Choroid plexus epithelial cell (primary cell): ENCODE measurements around the gene GSTA5.
"Not testable (repeated sequence)": the region's sequence is repeated elsewhere in the genome, so short reads cannot be mapped to it uniquely, and the experiment has no call there.

Experiments used
- DNase-seq: peaks from one replicate; pipeline ENCODE4 v3.0.0-alpha.2; 2010; ENCODE audit warnings: low read depth
- H3K4me3 ChIP-seq: 2 replicates; pipeline ENCODE4 v1.5.1; 2011; ENCODE audit warnings: low read depth, mild to moderate bottlenecking, control low read depth, low read length, moderate library complexity
- CTCF ChIP-seq: conservative IDR thresholded peaks from 2 replicates; pipeline ENCODE4 v1.5.1; 2011; ENCODE audit warnings: low read depth, mild to moderate bottlenecking, control low read depth, inconsistent platforms, low read length, moderate library complexity

GSTA5 gene

DNA sequence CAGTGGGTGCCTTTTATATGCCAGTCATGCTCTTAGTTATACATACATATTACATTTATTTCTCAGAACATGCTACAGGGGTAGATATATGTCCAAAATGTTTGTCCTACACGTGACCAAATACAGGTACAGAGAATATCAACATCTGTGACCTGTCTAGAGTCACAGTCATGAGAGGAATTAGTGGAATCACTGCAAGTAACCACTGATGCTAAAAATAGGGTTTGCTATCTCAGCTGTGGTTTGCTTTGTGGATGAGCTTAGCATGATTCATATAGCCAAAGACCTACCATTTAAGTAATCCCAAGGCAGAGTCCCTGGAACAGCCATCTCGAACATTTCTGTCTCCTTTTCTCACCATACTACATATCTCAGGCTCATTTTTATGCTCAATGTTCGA is 36.6 kb upstream of the GSTA5 start:
- TF ChIP-seq CTCF: no peak
- H3K4me3 ChIP-seq: no peak overlapping the region
- peak; percentile 95 for DNase-seq

DNA sequence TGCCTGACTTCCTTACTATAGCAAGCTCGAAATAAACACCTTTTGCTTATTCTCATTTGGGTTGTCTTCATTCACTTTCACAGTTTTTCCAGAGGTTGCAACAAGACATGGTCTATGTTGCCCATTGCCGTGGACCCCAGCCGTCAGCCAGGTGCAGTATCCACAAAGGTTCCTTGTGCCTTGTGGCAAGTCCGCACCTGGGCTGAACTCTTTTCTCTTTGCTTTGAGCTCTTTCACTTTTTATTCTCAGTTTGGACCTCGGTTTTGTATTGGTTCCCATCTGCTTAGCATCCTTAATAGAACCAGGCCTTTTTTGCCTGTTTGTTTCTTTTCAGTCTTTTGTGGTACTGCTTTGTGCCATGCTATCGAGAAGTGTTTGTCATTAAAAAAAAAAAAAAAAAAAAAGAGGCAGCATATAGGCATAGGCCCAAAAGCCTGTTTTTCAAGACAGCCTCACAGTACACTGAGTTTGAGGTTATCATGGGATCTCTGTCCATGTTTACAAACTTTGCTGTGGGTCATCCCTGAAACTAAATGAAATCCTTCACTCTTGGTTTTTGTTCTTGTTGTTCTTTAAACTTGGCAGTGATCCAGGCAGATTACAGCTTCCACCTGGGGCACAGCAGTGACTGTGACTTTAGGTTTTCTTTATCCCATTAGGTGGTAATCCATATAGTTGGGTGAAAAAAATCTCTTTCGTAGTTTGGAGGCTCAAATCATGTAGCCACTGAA is 35.6 kb upstream of the GSTA5 start:
- DNase-seq: peak; percentile 30
- TF ChIP-seq CTCF: no peak
- no peak overlapping the region for H3K4me3 ChIP-seq

- no peak for TF ChIP-seq CTCF
- no peak overlapping the region for H3K4me3 ChIP-seq
- DNase-seq: no peak
These were observed 31.4 kb upstream of the GSTA5 start for GRCh38 chr6:52872031-52872430.

GRCh38 chr6:52871621-52872020 is 31.0 kb upstream of the GSTA5 start:
- no peak for DNase-seq

DNA sequence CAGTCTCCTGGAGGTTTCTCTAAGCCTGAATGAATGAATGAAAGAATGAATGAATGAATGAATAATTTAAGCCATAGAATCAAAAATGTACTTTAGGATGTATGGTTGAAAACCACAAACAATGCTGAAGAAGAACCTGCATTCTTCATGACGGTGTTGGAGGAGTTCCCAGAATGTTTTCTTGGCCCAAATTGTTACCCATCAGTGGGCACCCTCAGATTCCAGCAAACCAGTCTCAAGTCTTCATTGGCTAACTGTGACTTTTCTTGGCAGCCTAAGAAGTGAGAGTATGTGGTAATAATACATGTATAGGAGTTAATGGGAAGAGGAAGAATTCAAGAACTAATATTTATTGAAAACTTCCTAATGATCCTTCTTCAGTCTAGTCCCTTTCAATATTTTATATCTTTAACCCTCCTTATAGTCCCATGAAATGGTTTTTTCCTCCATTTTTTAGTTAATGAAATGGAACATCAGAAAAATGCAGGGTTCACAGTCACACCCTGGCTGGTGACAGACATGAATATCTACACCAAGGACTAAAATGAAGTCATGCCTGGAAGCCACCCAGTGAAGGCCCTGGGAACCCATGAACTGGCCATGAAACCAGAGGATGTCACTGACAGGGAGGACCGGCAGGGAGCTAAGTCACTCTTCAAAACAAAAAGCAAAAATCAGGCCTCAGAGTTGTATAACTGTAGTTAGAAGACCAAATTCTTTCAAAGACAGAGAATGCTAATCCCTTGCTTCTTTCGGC is 29.9 kb upstream of the GSTA5 start:
- H3K4me3 ChIP-seq, DNase-seq: not testable (repeated sequence)

More at GRCh38 chr6:52871621-52872020, 31.0 kb upstream of the GSTA5 start:
- no peak for TF ChIP-seq CTCF
- H3K4me3 ChIP-seq: no peak overlapping the region

GRCh38 chr6:52868899-52869298 is 28.3 kb upstream of the GSTA5 start:
- DNase-seq, H3K4me3 ChIP-seq: not testable (repeated sequence)

DNA sequence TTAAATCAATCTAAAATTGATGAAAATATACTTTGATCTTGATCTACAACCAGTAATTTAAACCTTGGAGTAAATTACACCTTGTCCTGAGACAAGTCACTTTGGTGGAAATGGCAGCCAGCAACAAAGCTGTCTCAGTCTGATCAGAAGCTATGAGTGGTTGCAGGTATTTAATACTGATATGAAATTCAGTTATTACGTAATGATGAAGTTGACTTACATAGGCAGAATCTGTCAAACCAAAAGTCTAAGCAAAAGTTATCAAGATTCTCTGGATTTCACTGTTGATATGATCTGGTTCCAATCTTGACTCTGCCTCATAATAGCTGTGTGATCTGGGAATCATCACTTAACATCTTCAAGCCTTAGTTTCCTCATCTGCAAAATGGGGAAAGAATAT is 27.6 kb upstream of the GSTA5 start:
- no peak for DNase-seq
- no peak for TF ChIP-seq CTCF
- no peak overlapping the region for H3K4me3 ChIP-seq

GRCh38 chr6:52861151-52861550 is 20.5 kb upstream of the GSTA5 start:
- not testable (repeated sequence) for DNase-seq, H3K4me3 ChIP-seq
